ENCODE results near the gene EGLN1.

- TF ChIP-seq CTCF (conservative IDR thresholded peaks at IDR 0.05; ENCODE audit: low read depth in 2 of 2), result no peak
- TF ChIP-seq POLR2AphosphoS5 (IDR thresholded peaks at IDR 0.05; ENCODE audit: low read depth), result no peak
- TF ChIP-seq EZH2 (IDR thresholded peaks at IDR 0.05; ENCODE audit: low read depth, unreplicated experiment), result no peak
- no peak for TF ChIP-seq EZH2phosphoT487 (IDR thresholded peaks at IDR 0.05; ENCODE audit: unreplicated experiment)
- TF ChIP-seq REST (IDR thresholded peaks at IDR 0.05; ENCODE audit: unreplicated experiment), result no peak
- no peak for TF ChIP-seq STAT1 (IDR thresholded peaks at IDR 0.05; ENCODE audit: unreplicated experiment)
- no peak for TF ChIP-seq JUNB (IDR thresholded peaks at IDR 0.05; ENCODE audit: unreplicated experiment)
- no peak for TF ChIP-seq NANOG (IDR thresholded peaks at IDR 0.05; ENCODE audit: borderline replicate concordance)
- no peak for TF ChIP-seq ZNF331 (CRISPR knock-in tag; IDR thresholded peaks at IDR 0.05; ENCODE audit: low read depth)
Observed at GRCh38 chr1:231357187-231357772, 64.8 kb downstream of the EGLN1 start.
